ENCODE results near the gene LOC101059915.

Gene LOC101059915

DNA sequence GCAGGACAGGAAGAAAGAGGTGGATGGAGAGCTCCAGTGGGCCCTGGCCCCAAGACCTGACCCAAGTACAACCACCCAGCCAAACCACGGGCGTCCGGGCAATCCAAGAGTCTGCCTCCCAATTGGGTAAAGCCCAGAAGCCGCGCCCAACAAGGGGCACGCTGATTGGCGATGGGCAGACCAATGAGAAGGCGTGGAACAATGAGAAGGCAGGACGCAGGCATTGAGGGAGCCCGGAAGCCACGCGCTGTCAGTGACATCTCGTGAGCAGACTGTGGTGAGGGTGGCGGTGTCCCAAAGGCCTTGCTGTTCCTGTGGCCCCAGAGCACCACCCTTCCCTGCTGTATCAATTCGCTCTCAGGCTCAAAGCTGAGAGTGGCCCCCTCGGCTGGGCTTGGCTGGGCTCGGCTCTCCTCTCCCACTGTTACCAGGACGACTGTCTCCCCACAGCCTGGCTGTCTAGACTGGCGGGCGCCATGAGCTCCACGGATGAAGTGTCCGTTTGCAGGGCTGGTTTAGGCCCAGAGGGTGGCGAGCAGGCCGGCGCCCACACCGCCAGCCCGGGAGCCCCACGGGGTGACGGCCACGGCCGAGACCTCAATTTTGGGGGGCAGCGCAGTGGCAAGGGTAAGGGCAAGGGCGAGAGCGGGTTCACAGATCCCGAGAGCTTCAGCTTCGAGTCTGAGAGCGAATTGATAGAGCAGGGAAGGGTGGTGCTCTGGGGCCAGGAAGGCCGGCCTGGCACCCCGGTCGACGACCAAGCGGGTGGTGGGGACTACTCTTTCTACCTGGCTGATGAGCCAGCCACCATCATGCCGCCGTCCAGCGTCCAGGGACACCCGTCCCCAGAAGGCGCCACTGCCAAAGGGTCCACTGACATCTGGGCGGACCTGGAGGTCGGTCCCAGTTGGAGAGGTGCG lies at the start of gene LOC101059915:
LOC101059915 (plus strand) TSS at position 219 of the 920 bp plus-strand sequence.
- Mint-ChIP-seq H3K4me3 (no peak within 1 kb of the TSS), H3K27me3 (ENCODE audit: insufficient read depth) (peaks cover 2% of the 10 kb centered on the region), H3K9me3 (peaks cover 63% of the 10 kb centered on the region), H3K4me1 (no peaks in the 10 kb centered on the region), H3K27ac (no peak within 1 kb of the TSS), H3K36me3 (ENCODE audit: low read depth) (no peaks in the 10 kb centered on the region)
- no peak within 1 kb of the TSS for H3K27ac ChIP-seq (ENCODE audit: low read depth, low read length)
- no peaks in the 10 kb centered on the region for H3K36me3 ChIP-seq (ENCODE audit: control insufficient read depth, insufficient read depth, low read length)
- H3K27me3 ChIP-seq (ENCODE audit: control insufficient read depth, insufficient read depth, low read length, poor library complexity, severe bottlenecking), result no peaks in the 10 kb centered on the region
- DNase-seq, result no peak
- H3K9ac ChIP-seq (ENCODE audit: extremely low read depth, low read length, poor library complexity, severe bottlenecking), result no peak within 1 kb of the TSS
- WGBS, 2 experiments (ENCODE audit: insufficient coverage in 1 of 2, insufficient read length in 1 of 2), result 97 to 98% methylated on average over 9 to 50 of the region's 50 CpGs
- H3K9me3 ChIP-seq (ENCODE audit: control insufficient read depth, low read length), result no peaks in the 10 kb centered on the region
- TF ChIP-seq, protein P1, sequence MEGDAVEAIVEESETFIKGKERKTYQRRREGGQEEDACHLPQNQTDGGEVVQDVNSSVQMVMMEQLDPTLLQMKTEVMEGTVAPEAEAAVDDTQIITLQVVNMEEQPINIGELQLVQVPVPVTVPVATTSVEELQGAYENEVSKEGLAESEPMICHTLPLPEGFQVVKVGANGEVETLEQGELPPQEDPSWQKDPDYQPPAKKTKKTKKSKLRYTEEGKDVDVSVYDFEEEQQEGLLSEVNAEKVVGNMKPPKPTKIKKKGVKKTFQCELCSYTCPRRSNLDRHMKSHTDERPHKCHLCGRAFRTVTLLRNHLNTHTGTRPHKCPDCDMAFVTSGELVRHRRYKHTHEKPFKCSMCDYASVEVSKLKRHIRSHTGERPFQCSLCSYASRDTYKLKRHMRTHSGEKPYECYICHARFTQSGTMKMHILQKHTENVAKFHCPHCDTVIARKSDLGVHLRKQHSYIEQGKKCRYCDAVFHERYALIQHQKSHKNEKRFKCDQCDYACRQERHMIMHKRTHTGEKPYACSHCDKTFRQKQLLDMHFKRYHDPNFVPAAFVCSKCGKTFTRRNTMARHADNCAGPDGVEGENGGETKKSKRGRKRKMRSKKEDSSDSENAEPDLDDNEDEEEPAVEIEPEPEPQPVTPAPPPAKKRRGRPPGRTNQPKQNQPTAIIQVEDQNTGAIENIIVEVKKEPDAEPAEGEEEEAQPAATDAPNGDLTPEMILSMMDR (conservative IDR thresholded peaks at IDR 0.05), result no peak
- no peaks in the 10 kb centered on the region for H3K4me1 ChIP-seq (ENCODE audit: control insufficient read depth, insufficient read depth, low read length)
- no peak within 1 kb of the TSS for H3K4me3 ChIP-seq (ENCODE audit: low read length)

DNA sequence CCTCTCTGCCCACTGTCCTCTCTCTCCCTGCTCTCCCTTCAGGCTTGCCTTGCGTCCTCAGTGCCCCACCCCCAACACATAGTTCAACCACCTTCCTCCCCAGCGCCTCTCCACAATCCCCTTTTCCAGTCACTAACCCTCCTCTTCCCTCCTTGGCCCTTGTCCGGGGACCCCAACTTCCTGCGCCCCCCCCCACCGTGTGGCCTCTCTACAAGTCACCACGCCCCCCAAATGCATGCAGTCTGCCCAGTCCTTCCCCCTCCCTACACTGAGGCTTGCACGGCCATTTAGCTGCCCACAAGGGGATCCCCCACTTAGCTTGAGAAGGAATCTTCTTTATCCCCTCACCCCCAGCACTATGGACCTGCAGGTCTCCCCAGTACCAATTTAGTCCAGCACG lies 49.6 kb upstream of the LOC101059915 start:
- Histone ChIP-seq H3K9me3 (ENCODE audit: control insufficient read depth, low read length) (no peaks in the 10 kb centered on the region), H3K9ac (ENCODE audit: extremely low read depth, low read length, poor library complexity, severe bottlenecking) (no peak overlapping the region), H3K27ac (ENCODE audit: low read depth, low read length) (no peak overlapping the region), H3K4me1 (ENCODE audit: control insufficient read depth, insufficient read depth, low read length) (no peaks in the 10 kb centered on the region), H3K36me3 (ENCODE audit: control insufficient read depth, insufficient read depth, low read length) (peaks cover 1% of the 10 kb centered on the region), H3K4me3 (ENCODE audit: low read length) (no peak overlapping the region), H3K27me3 (ENCODE audit: control insufficient read depth, insufficient read depth, low read length, poor library complexity, severe bottlenecking) (no peaks in the 10 kb centered on the region)
- Mint-ChIP-seq H3K4me3 (no peak overlapping the region), H3K27ac (no peak overlapping the region), H3K4me1 (no peaks in the 10 kb centered on the region), H3K27me3 (ENCODE audit: insufficient read depth) (no peaks in the 10 kb centered on the region), H3K9me3 (peaks cover 80% of the 10 kb centered on the region), H3K36me3 (ENCODE audit: low read depth) (peaks cover 15% of the 10 kb centered on the region)
- DNase-seq, result no peak
- 88% methylated on average over 6 of the region's 8 CpGs; no CpG with 5 or more reads in 1 of the 2 experiments for WGBS, 2 experiments (ENCODE audit: insufficient coverage in 1 of 2, insufficient read length in 1 of 2)
- TF ChIP-seq, protein P1 (conservative IDR thresholded peaks at IDR 0.05), result no peak

DNA sequence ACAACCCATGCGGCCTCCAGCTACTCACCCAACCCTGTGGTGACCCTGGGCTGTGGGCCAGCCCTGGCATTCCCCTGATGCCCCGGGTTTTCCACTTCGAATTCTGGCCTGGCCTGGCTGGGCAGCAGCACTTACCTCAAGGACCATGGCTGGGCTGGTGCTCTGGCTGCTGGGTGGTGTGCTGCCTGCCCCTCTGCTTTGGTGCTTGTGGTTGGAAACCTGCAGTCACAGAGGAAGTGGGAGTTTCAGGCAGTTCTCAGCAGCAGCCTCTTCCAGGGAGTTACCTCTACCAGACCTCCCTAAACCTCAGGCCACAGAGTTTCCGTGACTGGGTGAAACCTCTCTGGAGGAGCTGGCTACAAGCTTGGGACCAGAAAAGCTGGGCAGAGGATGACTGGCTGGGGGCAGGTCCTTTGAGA lies 49.0 kb upstream of the LOC101059915 start, which contains the start of gene CXCR3:
CXCR3 (minus strand) TSS at position 209 of the 419 bp plus-strand sequence; CDS start at position 147, 62 bp downstream.
- no peak within 1 kb of the TSS for H3K4me3 ChIP-seq (ENCODE audit: low read length)
- WGBS, 2 experiments (ENCODE audit: insufficient coverage in 1 of 2, insufficient read length in 1 of 2), result 99% methylated on average over 4 of the region's 4 CpGs; no CpG with 5 or more reads in 1 of the 2 experiments
- H3K36me3 Mint-ChIP-seq (ENCODE audit: low read depth), result peaks cover 12% of the 10 kb centered on the region
- TF ChIP-seq, protein P1 (conservative IDR thresholded peaks at IDR 0.05), result no peak
- H3K27ac ChIP-seq (ENCODE audit: low read depth, low read length), result no peak within 1 kb of the TSS
- H3K9me3 Mint-ChIP-seq, result peaks cover 81% of the 10 kb centered on the region
- no peaks in the 10 kb centered on the region for H3K36me3 ChIP-seq (ENCODE audit: control insufficient read depth, insufficient read depth, low read length)
- H3K27me3 ChIP-seq (ENCODE audit: control insufficient read depth, insufficient read depth, low read length, poor library complexity, severe bottlenecking), result no peaks in the 10 kb centered on the region
- H3K4me1 ChIP-seq (ENCODE audit: control insufficient read depth, insufficient read depth, low read length), result no peaks in the 10 kb centered on the region
- no peaks in the 10 kb centered on the region for H3K27me3 Mint-ChIP-seq (ENCODE audit: insufficient read depth)
- no peak within 1 kb of the TSS for H3K27ac Mint-ChIP-seq
- DNase-seq, result no peak
- H3K4me3 Mint-ChIP-seq, result no peak within 1 kb of the TSS
- H3K9me3 ChIP-seq (ENCODE audit: control insufficient read depth, low read length), result no peaks in the 10 kb centered on the region
- no peak within 1 kb of the TSS for H3K9ac ChIP-seq (ENCODE audit: extremely low read depth, low read length, poor library complexity, severe bottlenecking)
- H3K4me1 Mint-ChIP-seq, result no peaks in the 10 kb centered on the region
